CD4-positive, alpha-beta T cell (primary cell): ENCODE measurements around the gene VEGFD. TPM values are rescaled to one million over a fixed set of nuclear protein-coding genes. Genes with fewer than 3 reads are reported as not detected.
"Not testable (repeated sequence)": the region's sequence is repeated elsewhere in the genome, so short reads cannot be mapped to it uniquely, and the experiment has no call there.

Experiments
- ATAC-seq: fragments of 200-7000 bp; cut with Tn5 transposase; one replicate; pipeline ENCODE4 v1.10.0; 2022; ENCODE audit warnings: mild to moderate bottlenecking; ENCODE audit not compliant: poor library complexity
- CTCF ChIA-PET: fragments of 350-600 bp; sonication (Branson Sonifier 250); formaldehyde crosslinking; loops from one replicate; lab custom pipeline; 2021; ENCODE audit warnings: antibody characterized with exemption, inconsistent platforms; lab: Charles Lee
- POLR2A ChIA-PET: fragments of 350-600 bp; sonication (Branson Sonifier 250); formaldehyde crosslinking; loops from one replicate; lab custom pipeline; 2021; ENCODE audit warnings: antibody characterized with exemption, inconsistent platforms; lab: Charles Lee
- DNase-seq, 14 experiments: peaks; one replicate each; pipeline ENCODE4 v3.0.0-alpha.2; 2013 to 2020; ENCODE audit warnings: mixed read lengths in 2 of 14
- H3K27ac ChIP-seq, 2 donors: one replicate each; pipeline versions ENCODE4 v1.5.1 to v1.7.0; 2013; ENCODE audit warnings: low read length in 2 of 2, low read depth in 1 of 2, mild to moderate bottlenecking in 1 of 2
- H3K27me3 ChIP-seq, 2 experiments: 1 replicate in 1 of 2; 2 replicates in 1 of 2; pipeline versions ENCODE4 v1.6.1 to v1.7.0; 2013; ENCODE audit warnings: low read length in 2 of 2, control low read depth in 1 of 2, mild to moderate bottlenecking in 1 of 2, moderate library complexity in 1 of 2; ENCODE audit not compliant: insufficient read depth in 2 of 2, control insufficient read depth in 1 of 2
- H3K36me3 ChIP-seq: one replicate; pipeline ENCODE4 v1.6.1; 2013; ENCODE audit warnings: low read length, control low read depth; ENCODE audit not compliant: insufficient read depth
- H3K4me1 ChIP-seq: one replicate; pipeline ENCODE4 v1.6.1; 2013; ENCODE audit warnings: low read length, control low read depth; ENCODE audit not compliant: insufficient read depth
- H3K4me3 ChIP-seq: one replicate; pipeline ENCODE4 v1.5.1; 2013; ENCODE audit warnings: mild to moderate bottlenecking, low read length, moderate library complexity
- H3K9me3 ChIP-seq, 2 experiments: 1 replicate in 1 of 2; 2 replicates in 1 of 2; pipeline versions ENCODE4 v1.6.1 to v1.7.0; 2013; ENCODE audit warnings: low read length in 2 of 2, mild to moderate bottlenecking in 2 of 2, control low read depth in 1 of 2, moderate library complexity in 1 of 2; ENCODE audit not compliant: control insufficient read depth in 1 of 2, insufficient read depth in 1 of 2
- H3K27ac Mint-ChIP-seq: one replicate; pipeline ENCODE4 v1.8.0; 2020; ENCODE audit warnings: mixed read lengths
- H3K27me3 Mint-ChIP-seq: one replicate; pipeline ENCODE4 v1.8.0; 2021; ENCODE audit warnings: mixed read lengths
- H3K36me3 Mint-ChIP-seq: one replicate; pipeline ENCODE4 v1.8.0; 2021; ENCODE audit warnings: low read depth, mixed read lengths
- H3K4me1 Mint-ChIP-seq: one replicate; pipeline ENCODE4 v1.8.0; 2021; ENCODE audit warnings: low read depth, mixed read lengths
- H3K4me3 Mint-ChIP-seq: one replicate; pipeline ENCODE4 v1.8.0; 2020; ENCODE audit warnings: mild to moderate bottlenecking, mixed read lengths
- H3K9me3 Mint-ChIP-seq: one replicate; pipeline ENCODE4 v1.8.0; 2020; ENCODE audit warnings: mixed read lengths
- CTCF ChIP-seq: fragments of 200-600 bp; IDR thresholded peaks from one replicate; pipeline ENCODE4 v1.8.0; 2022; ENCODE audit warnings: antibody characterized with exemption, mild to moderate bottlenecking
- intact Hi-C, 2 experiments: fragments of 100-400 bp; cut with DNase I in 1 of 2; cut with micrococcal nuclease in 1 of 2; formaldehyde crosslinking; loops; one replicate each; pipeline versions ENCODE4 v1.15.1 to v1.9.0; 2023 to 2025; cut with DNase I, micrococcal nuclease
- total RNA-seq, 174 experiments: library from RNA in 2 of 174; stranded (reverse) in 2 of 174; gene quantifications; one replicate each; pipeline ENCODE4 v1.2.3 and lab custom pipeline; 2021 to 2026

Gene VEGFD
- total RNA-seq, 2 experiments from 2014 or later: not detected

- intact Hi-C loops: no loop called here
- no peaks in the 10 kb centered on the region for H3K4me1 ChIP-seq
- TF ChIP-seq CTCF: no peak
- H3K4me3 Mint-ChIP-seq: no peak overlapping the region
- H3K36me3 Mint-ChIP-seq: no peaks in the 10 kb centered on the region
- no peak for DNase-seq
- no peaks in the 10 kb centered on the region for H3K27me3 Mint-ChIP-seq
- H3K9me3 ChIP-seq: no peaks in the 10 kb centered on the region
- ChIA-PET CTCF (no interaction called here), POLR2A (no interaction called here)
- no peaks in the 10 kb centered on the region for H3K4me1 Mint-ChIP-seq
- no peaks in the 10 kb centered on the region for H3K36me3 ChIP-seq
- no peaks in the 10 kb centered on the region for H3K9me3 Mint-ChIP-seq
- ATAC-seq: no peak
- H3K27me3 ChIP-seq: no peaks in the 10 kb centered on the region
- no peak overlapping the region for H3K27ac Mint-ChIP-seq
- H3K27ac ChIP-seq: no peak overlapping the region
- no peak overlapping the region for H3K4me3 ChIP-seq
Measured at GRCh38 chrX:15311119-15311518, 73.1 kb downstream of the VEGFD start.

GRCh38 chrX:15310117-15310516 is 74.1 kb downstream of the VEGFD start:
- Histone ChIP-seq H3K27ac (no peak overlapping the region), H3K27me3 (no peaks in the 10 kb centered on the region), H3K9me3 (no peaks in the 10 kb centered on the region), H3K4me3 (no peak overlapping the region), H3K36me3 (no peaks in the 10 kb centered on the region), H3K4me1 (no peaks in the 10 kb centered on the region)
- intact Hi-C loops: no loop called here
- ChIA-PET CTCF (no interaction called here), POLR2A (no interaction called here)
- no peaks in the 10 kb centered on the region for H3K4me1 Mint-ChIP-seq
- H3K9me3 Mint-ChIP-seq: no peaks in the 10 kb centered on the region
- DNase-seq: no peak
- no peaks in the 10 kb centered on the region for H3K36me3 Mint-ChIP-seq
- TF ChIP-seq CTCF: no peak
- ATAC-seq: no peak
- H3K27me3 Mint-ChIP-seq: no peaks in the 10 kb centered on the region
- no peak overlapping the region for H3K27ac Mint-ChIP-seq
- H3K4me3 Mint-ChIP-seq: no peak overlapping the region

GRCh38 chrX:15305899-15306298 is 78.3 kb downstream of the VEGFD start:
- DNase-seq, ATAC-seq, H3K27ac ChIP-seq, CTCF ChIA-PET, H3K4me1 ChIP-seq, H3K27me3 ChIP-seq, H3K36me3 Mint-ChIP-seq, H3K4me3 ChIP-seq, POLR2A ChIA-PET, H3K27ac Mint-ChIP-seq, intact Hi-C loops, H3K9me3 ChIP-seq, H3K9me3 Mint-ChIP-seq, H3K27me3 Mint-ChIP-seq, H3K4me3 Mint-ChIP-seq, H3K36me3 ChIP-seq, H3K4me1 Mint-ChIP-seq: not testable (repeated sequence)

GRCh38 chrX:15301924-15302323 is 82.3 kb downstream of the VEGFD start:
- POLR2A ChIA-PET: no interaction called here
- no peak for ATAC-seq
- Histone ChIP-seq H3K9me3 (no peaks in the 10 kb centered on the region), H3K4me1 (no peaks in the 10 kb centered on the region), H3K27me3 (no peaks in the 10 kb centered on the region), H3K4me3 (no peak overlapping the region), H3K36me3 (no peaks in the 10 kb centered on the region), H3K27ac (no peak overlapping the region)
- H3K36me3 Mint-ChIP-seq: no peaks in the 10 kb centered on the region
- H3K9me3 Mint-ChIP-seq: no peaks in the 10 kb centered on the region
- CTCF ChIA-PET: no interaction called here
- intact Hi-C loops: loop anchor here (5.0 kb wide), 1 partner anchor 165 kb away; no protein-coding TSS in a partner anchor
- no peaks in the 10 kb centered on the region for H3K4me1 Mint-ChIP-seq
- no peaks in the 10 kb centered on the region for H3K27me3 Mint-ChIP-seq
- H3K4me3 Mint-ChIP-seq: no peak overlapping the region
- peak in 3 of 14 experiments; percentile 0 to 62 (median 48) for DNase-seq
- no peak overlapping the region for H3K27ac Mint-ChIP-seq
- no peak for TF ChIP-seq CTCF
